Naive thymus-derived CD8-positive, alpha-beta T cell (primary cell): Measurements from ENCODE around the gene GALNT2. TPM values are rescaled to one million over a fixed set of nuclear protein-coding genes. Genes with fewer than 3 reads are reported as not detected.

Experiments
- ATAC-seq, 2 donors: fragments of 150-1000 bp; cut with Tn5 transposase in 1 of 2; sonication (Bioruptor Pico), chemical (Tn5 transposase) in 1 of 2; 1 replicate in 1 of 2; 2 replicates in 1 of 2; pipeline ENCODE4 v1.10.0; 2021; ENCODE audit warnings: mild to moderate bottlenecking in 2 of 2, moderate library complexity in 2 of 2
- POLR2A ChIA-PET: fragments of 350-600 bp; sonication (Branson Sonifier 250); formaldehyde crosslinking; loops from one replicate; lab custom pipeline; 2021; ENCODE audit warnings: antibody characterized with exemption; lab: Charles Lee
- DNase-seq, 10 donors: peaks; one replicate each; pipeline versions ENCODE4 v3.0.0 to v3.0.0-alpha.2; 2020 to 2022
- H3K27ac Mint-ChIP-seq, 10 donors: one replicate each; pipeline ENCODE4 v1.8.0; 2020 to 2022; ENCODE audit warnings: mild to moderate bottlenecking in 10 of 10, mixed read lengths in 10 of 10, moderate library complexity in 4 of 10, inconsistent platforms in 1 of 10
- H3K27me3 Mint-ChIP-seq, 5 donors: one replicate each; pipeline ENCODE4 v1.8.0; 2021 to 2022; ENCODE audit warnings: mixed read lengths in 5 of 5
- H3K36me3 Mint-ChIP-seq, 3 donors: one replicate each; pipeline ENCODE4 v1.8.0; 2020 to 2022; ENCODE audit warnings: mixed read lengths in 3 of 3, mild to moderate bottlenecking in 2 of 3, inconsistent platforms in 1 of 3
- H3K4me1 Mint-ChIP-seq, 4 donors: one replicate each; pipeline ENCODE4 v1.8.0; 2021 to 2022; ENCODE audit warnings: mixed read lengths in 4 of 4
- H3K4me3 Mint-ChIP-seq, 10 donors: one replicate each; pipeline ENCODE4 v1.8.0; 2020 to 2022; ENCODE audit warnings: mild to moderate bottlenecking in 10 of 10, mixed read lengths in 10 of 10, moderate library complexity in 6 of 10, inconsistent platforms in 1 of 10
- H3K9me3 Mint-ChIP-seq, 9 donors: one replicate each; pipeline ENCODE4 v1.8.0; 2020 to 2022; ENCODE audit warnings: mixed read lengths in 9 of 9, mild to moderate bottlenecking in 3 of 9, inconsistent platforms in 1 of 9, moderate library complexity in 1 of 9
- polyA plus RNA-seq, 3 donors: library from polyadenylated mRNA; unstranded; fragments of 300-500 nt; fragmentation: Illumina TruSeq; gene quantifications; one replicate each; pipeline ENCODE4 v1.2.3, GENCODE V29; 2021
- total RNA-seq, 8 experiments: library from RNA in 2 of 8; stranded (reverse) in 2 of 8; gene quantifications; one replicate each; pipeline ENCODE4 v1.2.3 and lab custom pipeline; 2021 to 2026

Gene GALNT2
- total and polyA plus RNA-seq, 5 experiments from 2014 or later: 10.7 to 22.2 (median 15.3) TPM

DNA sequence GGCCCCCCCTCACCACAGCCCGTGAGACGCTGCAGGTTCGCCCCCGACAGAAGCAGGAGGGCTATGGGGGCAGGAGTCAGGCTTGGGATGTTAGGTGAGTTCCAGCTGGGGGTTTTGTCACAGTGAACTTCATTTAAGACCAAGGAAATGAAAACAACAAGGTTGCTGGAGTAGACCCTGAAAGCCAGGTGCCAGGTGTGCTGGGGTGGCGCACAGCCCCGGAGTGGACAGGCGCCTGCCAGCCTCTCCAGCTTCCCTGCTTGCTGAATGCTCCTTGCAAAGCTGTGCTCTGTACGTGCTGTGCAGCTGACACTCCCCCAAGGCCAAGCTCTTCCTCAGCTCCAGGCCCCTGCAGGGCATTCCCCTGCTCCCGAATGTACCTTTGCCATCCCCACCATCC is 256.6 kb downstream of the GALNT2 start:
- no peak overlapping the region for H3K27ac Mint-ChIP-seq
- no peak overlapping the region for H3K4me3 Mint-ChIP-seq

DNA sequence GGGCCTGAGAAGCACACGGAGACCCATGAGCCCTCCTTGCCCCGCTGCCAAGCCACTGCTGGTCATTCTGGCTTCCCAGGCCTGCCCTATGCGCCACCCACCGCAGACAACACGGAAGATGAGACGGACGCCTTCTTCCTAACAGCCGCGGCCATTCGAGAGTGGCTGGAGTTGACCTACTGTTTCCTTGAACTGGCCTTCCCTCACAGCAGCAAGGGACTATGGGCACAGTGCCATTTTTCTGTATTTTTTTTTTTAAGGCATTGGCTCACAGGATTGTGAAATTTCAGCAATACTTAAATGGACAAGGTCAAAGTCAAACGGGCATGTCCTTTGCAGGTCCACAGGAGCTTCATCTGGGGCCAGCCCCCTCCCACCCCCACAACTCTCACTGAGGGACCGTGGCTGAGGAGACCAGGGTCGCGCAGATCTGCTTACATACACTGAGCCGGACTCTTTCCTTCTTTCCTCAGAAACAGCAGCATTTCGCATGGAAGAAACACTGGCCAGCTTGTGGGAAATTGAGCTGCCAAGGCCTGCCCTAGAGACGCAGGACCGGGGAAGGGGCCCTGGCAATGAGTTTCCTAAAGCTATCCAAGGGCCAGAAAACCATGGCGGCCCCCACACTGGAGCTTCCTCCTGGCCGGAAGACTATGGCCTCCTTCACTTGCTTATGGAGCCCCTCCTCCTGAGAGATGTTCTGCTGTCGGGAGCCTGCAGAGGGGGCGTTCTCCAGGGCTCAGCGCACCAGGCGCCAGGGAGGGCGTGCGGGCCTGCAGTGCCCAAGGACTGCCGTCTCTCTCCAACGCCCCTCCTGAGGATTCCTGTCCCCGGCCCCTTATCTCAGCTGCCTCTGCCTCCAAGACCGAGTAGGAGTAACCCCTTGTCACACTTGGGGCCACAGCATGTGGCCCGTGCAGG is 260.2 kb downstream of the GALNT2 start:
- no peaks in the 10 kb centered on the region for H3K4me1 Mint-ChIP-seq
- H3K4me3 Mint-ChIP-seq: no peak overlapping the region
- no peak for ATAC-seq
- H3K9me3 Mint-ChIP-seq: no peaks in the 10 kb centered on the region
- no peak overlapping the region for H3K27ac Mint-ChIP-seq
- DNase-seq: no peak
- H3K27me3 Mint-ChIP-seq: peaks cover 0 to 10% (median 3%) of the 10 kb centered on the region in 5 donors
- POLR2A ChIA-PET: no interaction called here
- H3K36me3 Mint-ChIP-seq: no peaks in the 10 kb centered on the region

More for the DNA sequence above, 256.6 kb downstream of the GALNT2 start:
- ATAC-seq (no peak), DNase-seq (no peak)
- no peaks in the 10 kb centered on the region for H3K36me3 Mint-ChIP-seq
- POLR2A ChIA-PET: no interaction called here
- H3K4me1 Mint-ChIP-seq: no peaks in the 10 kb centered on the region
- H3K27me3 Mint-ChIP-seq: peaks cover 0 to 18% (median 2%) of the 10 kb centered on the region in 5 donors
- no peaks in the 10 kb centered on the region for H3K9me3 Mint-ChIP-seq

DNA sequence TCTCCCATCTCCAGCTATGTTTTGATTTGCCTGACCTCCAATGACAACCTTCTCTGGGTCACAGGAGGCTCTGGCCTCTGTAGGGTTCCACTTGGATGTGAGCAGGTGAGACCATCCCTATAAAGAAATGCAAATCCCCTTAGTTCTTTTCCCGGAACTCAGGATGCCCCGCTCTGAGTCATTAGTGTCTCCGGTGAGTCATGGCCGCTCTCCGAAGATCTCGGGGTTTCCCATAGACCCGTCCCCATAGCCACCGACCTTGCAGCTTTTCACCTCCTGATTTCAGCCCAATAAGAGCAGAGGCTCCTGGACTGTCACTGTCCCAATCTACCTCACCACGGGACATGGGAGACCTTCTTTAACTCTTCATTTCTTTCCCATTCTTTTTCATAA is 260.9 kb downstream of the GALNT2 start:
- no peak for ATAC-seq
- H3K4me1 Mint-ChIP-seq: no peaks in the 10 kb centered on the region
- H3K9me3 Mint-ChIP-seq: no peaks in the 10 kb centered on the region
- H3K27me3 Mint-ChIP-seq: peaks cover 0 to 10% (median 3%) of the 10 kb centered on the region in 5 donors
- no peak overlapping the region for H3K4me3 Mint-ChIP-seq
- H3K36me3 Mint-ChIP-seq: no peaks in the 10 kb centered on the region
- POLR2A ChIA-PET: no interaction called here
- H3K27ac Mint-ChIP-seq: no peak overlapping the region
- DNase-seq: no peak

DNA sequence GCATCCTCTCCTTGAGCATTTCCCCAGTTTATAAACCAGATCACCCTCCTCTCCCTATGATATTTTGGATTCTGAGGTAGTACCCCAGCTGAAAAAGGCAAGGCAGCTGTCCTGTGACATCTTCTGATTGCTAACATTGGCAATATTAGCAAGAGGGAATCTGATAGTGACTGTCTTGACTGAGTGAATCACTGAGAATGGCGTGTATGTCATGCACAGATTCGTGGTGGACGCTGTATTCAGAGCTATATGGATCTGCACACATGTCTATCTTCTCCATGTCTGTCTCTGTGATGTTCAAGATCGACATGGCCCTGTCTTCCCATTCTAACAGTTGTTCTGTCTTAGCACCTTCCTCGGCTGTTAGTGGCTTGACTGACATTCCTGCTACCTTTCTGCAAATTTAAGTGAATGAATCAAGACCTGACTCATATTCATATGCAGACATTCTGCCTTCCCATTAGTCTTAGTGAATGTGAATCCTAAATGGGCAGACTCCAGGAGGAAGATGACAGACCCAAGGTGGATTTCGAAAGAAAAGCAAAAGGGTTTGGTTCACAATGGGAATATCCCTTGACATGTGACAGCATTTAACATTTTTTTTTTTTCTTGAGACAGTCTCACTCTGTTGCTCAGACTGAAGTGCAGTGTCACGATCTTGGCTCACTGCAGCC is 261.4 kb downstream of the GALNT2 start:
- no peaks in the 10 kb centered on the region for H3K4me1 Mint-ChIP-seq
- no peak overlapping the region for H3K4me3 Mint-ChIP-seq
- POLR2A ChIA-PET: no interaction called here
- no peaks in the 10 kb centered on the region for H3K36me3 Mint-ChIP-seq
- H3K27ac Mint-ChIP-seq: no peak overlapping the region
- H3K27me3 Mint-ChIP-seq: peaks cover 2 to 10% (median 7%) of the 10 kb centered on the region in 5 donors
- no peak for DNase-seq
- no peak for ATAC-seq
- H3K9me3 Mint-ChIP-seq: no peaks in the 10 kb centered on the region

DNA sequence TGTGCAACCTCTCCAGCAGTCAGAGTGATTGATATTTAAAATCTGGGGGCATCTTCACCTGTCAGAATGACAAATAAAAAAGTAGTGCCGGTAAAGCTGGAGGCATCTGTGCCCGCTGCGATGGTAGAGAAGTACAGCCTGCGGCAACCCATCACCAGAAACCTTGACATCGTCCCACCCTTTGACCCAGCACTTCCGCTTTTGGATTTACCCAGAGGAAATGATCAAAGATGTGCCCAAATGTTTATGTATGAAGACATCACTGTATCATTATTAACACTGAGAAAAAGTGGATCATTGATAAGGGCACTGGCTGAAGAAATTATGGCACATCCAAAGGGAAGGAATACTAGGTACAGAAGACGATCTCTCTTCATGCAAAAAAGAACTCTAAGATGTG is 263.1 kb downstream of the GALNT2 start:
- Mint-ChIP-seq H3K4me3 (no peak overlapping the region), H3K27me3 (peaks cover 7 to 16% (median 11%) of the 10 kb centered on the region in 5 donors), H3K27ac (no peak overlapping the region), H3K4me1 (no peaks in the 10 kb centered on the region), H3K36me3 (no peaks in the 10 kb centered on the region), H3K9me3 (no peaks in the 10 kb centered on the region)
- ATAC-seq (no peak), DNase-seq (no peak)
- POLR2A ChIA-PET: no interaction called here
